Glomerular visceral epithelial cell (primary cell): Measurements from ENCODE around the gene ICE1.

Source experiments
- DNase-seq: peaks from one replicate; pipeline ENCODE4 v3.0.0-alpha.2; 2016; ENCODE audit errors: extremely low spot score

The ICE1 gene

GRCh38 chr5:5537426-5537825, 114.9 kb downstream of the ICE1 start:
- no peak for DNase-seq

GRCh38 chr5:5539590-5539989, 117.1 kb downstream of the ICE1 start:
- no peak for DNase-seq
